Naive B cell (primary cell): Measurements from ENCODE around the gene TTLL8. TPM values are rescaled to one million over a fixed set of nuclear protein-coding genes. Genes with fewer than 3 reads are reported as not detected.
"Not testable (repeated sequence)": the region's sequence is repeated elsewhere in the genome, so short reads cannot be mapped to it uniquely, and the experiment has no call there.

ENCODE experiments used
- ATAC-seq, 2 donors: fragments of 150-1000 bp; cut with Tn5 transposase; 2 replicates each; pipeline ENCODE4 v1.10.0; 2021; ENCODE audit warnings: low read depth in 2 of 2, mild to moderate bottlenecking in 2 of 2, moderate library complexity in 2 of 2
- DNase-seq: peaks from one replicate; pipeline ENCODE4 v3.0.0; 2022
- H3K27ac Mint-ChIP-seq, 6 donors: one replicate each; pipeline ENCODE4 v1.8.0; 2020 to 2022; ENCODE audit warnings: mild to moderate bottlenecking in 6 of 6, mixed read lengths in 6 of 6, moderate library complexity in 5 of 6, inconsistent platforms in 2 of 6
- H3K27me3 Mint-ChIP-seq, 3 donors: one replicate each; pipeline ENCODE4 v1.8.0; 2021 to 2022; ENCODE audit warnings: mixed read lengths in 3 of 3, mild to moderate bottlenecking in 1 of 3
- H3K36me3 Mint-ChIP-seq, 2 donors: one replicate each; pipeline ENCODE4 v1.8.0; 2020 to 2022; ENCODE audit warnings: mixed read lengths in 2 of 2, inconsistent platforms in 1 of 2, mild to moderate bottlenecking in 1 of 2
- H3K4me1 Mint-ChIP-seq, 3 donors: one replicate each; pipeline ENCODE4 v1.8.0; 2020 to 2022; ENCODE audit warnings: mixed read lengths in 3 of 3, inconsistent platforms in 1 of 3, mild to moderate bottlenecking in 1 of 3, moderate library complexity in 1 of 3
- H3K4me3 Mint-ChIP-seq, 8 donors: one replicate each; pipeline ENCODE4 v1.8.0; 2020 to 2022; ENCODE audit warnings: mild to moderate bottlenecking in 8 of 8, mixed read lengths in 8 of 8, moderate library complexity in 8 of 8, inconsistent platforms in 2 of 8
- H3K9me3 Mint-ChIP-seq, 7 donors: one replicate each; pipeline ENCODE4 v1.8.0; 2020 to 2022; ENCODE audit warnings: mixed read lengths in 7 of 7, mild to moderate bottlenecking in 5 of 7, inconsistent platforms in 2 of 7, moderate library complexity in 1 of 7
- polyA plus RNA-seq, 6 donors: library from polyadenylated mRNA; unstranded; fragments of 300-500 nt; fragmentation: Illumina TruSeq; gene quantifications; one replicate each; pipeline ENCODE4 v1.2.3, GENCODE V29; 2021; ENCODE audit warnings: low read depth in 6 of 6

Gene TTLL8
- polyA plus RNA-seq, 6 donors from 2014 or later = not detected

- Mint-ChIP-seq H3K36me3 (peaks cover 0 to 9% of the 10 kb centered on the region in 2 donors), H3K4me1 (peaks cover 15 to 25% (median 25%) of the 10 kb centered on the region in 3 donors), H3K9me3 (peaks cover 5 to 18% (median 12%) of the 10 kb centered on the region in 7 donors), H3K27me3 (peaks cover 4 to 8% (median 7%) of the 10 kb centered on the region in 3 donors), H3K27ac (peak overlapping the region in 4 of 6 donors; percentile 77 to 95 (median 86)), H3K4me3 (peak overlapping the region in 5 of 8 donors; percentile 49 to 75 (median 50))
- ATAC-seq (no peak), DNase-seq (no peak)
Measured at GRCh38 chr22:49993649-49994360, 64.3 kb downstream of the TTLL8 start.

- peaks cover 0 to under 1% (median under 1%) of the 10 kb centered on the region in 3 donors for H3K27me3 Mint-ChIP-seq
- peak overlapping the region in 7 of 8 donors; percentile 42 to 75 (median 50) for H3K4me3 Mint-ChIP-seq
- H3K27ac Mint-ChIP-seq = peak overlapping the region in 5 of 6 donors; percentile 77 to 95 (median 89)
- DNase-seq = peak; percentile 60
- peak; percentile 97 to 98 for ATAC-seq
- H3K36me3 Mint-ChIP-seq = peaks cover 0 to 9% of the 10 kb centered on the region in 2 donors
- peaks cover 9 to 18% (median 18%) of the 10 kb centered on the region in 3 donors for H3K4me1 Mint-ChIP-seq
- H3K9me3 Mint-ChIP-seq = peaks cover 5 to 18% (median 13%) of the 10 kb centered on the region in 7 donors
Measured at GRCh38 chr22:49992921-49993648, 65.0 kb downstream of the TTLL8 start.

- peak overlapping the region in 1 of 6 donors; percentile 24 for H3K27ac Mint-ChIP-seq
- peaks cover 9 to 18% (median 18%) of the 10 kb centered on the region in 3 donors for H3K4me1 Mint-ChIP-seq
- H3K9me3 Mint-ChIP-seq = peaks cover 5 to 18% (median 13%) of the 10 kb centered on the region in 7 donors
- no peaks in the 10 kb centered on the region for H3K27me3 Mint-ChIP-seq
- ATAC-seq (no peak), DNase-seq (no peak)
- peaks cover 0 to 9% of the 10 kb centered on the region in 2 donors for H3K36me3 Mint-ChIP-seq
- no peak overlapping the region for H3K4me3 Mint-ChIP-seq
Measured at GRCh38 chr22:49991907-49992533, 66.1 kb downstream of the TTLL8 start.

- DNase-seq = no peak
- no peak for ATAC-seq
- peaks cover 0 to 9% of the 10 kb centered on the region in 2 donors for H3K36me3 Mint-ChIP-seq
- H3K9me3 Mint-ChIP-seq = peaks cover 6 to 26% (median 16%) of the 10 kb centered on the region in 7 donors
- H3K27ac Mint-ChIP-seq = peak overlapping the region in 2 of 6 donors; percentile 38 to 57
- H3K4me3 Mint-ChIP-seq = peak overlapping the region in 2 of 8 donors; percentile 5 to 13
- H3K27me3 Mint-ChIP-seq = no peaks in the 10 kb centered on the region
- H3K4me1 Mint-ChIP-seq = peaks cover 9 to 18% (median 18%) of the 10 kb centered on the region in 3 donors
Measured at GRCh38 chr22:49991167-49991566, 66.9 kb downstream of the TTLL8 start.

- Mint-ChIP-seq H3K9me3 (peaks cover 7 to 30% (median 20%) of the 10 kb centered on the region in 7 donors), H3K4me1 (peaks cover 9 to 18% (median 17%) of the 10 kb centered on the region in 3 donors)
- H3K27me3 Mint-ChIP-seq, H3K36me3 Mint-ChIP-seq, H3K27ac Mint-ChIP-seq, DNase-seq, H3K4me3 Mint-ChIP-seq, ATAC-seq: not testable (repeated sequence)
Measured at GRCh38 chr22:49989826-49990225, 68.3 kb downstream of the TTLL8 start.

- peaks cover 7 to 26% (median 16%) of the 10 kb centered on the region in 7 donors for H3K9me3 Mint-ChIP-seq
- DNase-seq (no peak), ATAC-seq (no peak)
- peaks cover 0 to 7% (median 4%) of the 10 kb centered on the region in 3 donors for H3K4me1 Mint-ChIP-seq
- no peak overlapping the region for H3K4me3 Mint-ChIP-seq
- peaks cover 0 to 4% (median 0%) of the 10 kb centered on the region in 3 donors for H3K27me3 Mint-ChIP-seq
- H3K36me3 Mint-ChIP-seq = peaks cover 0 to 8% of the 10 kb centered on the region in 2 donors
- no peak overlapping the region for H3K27ac Mint-ChIP-seq
Measured at GRCh38 chr22:49986325-49986724, 71.8 kb downstream of the TTLL8 start.

GRCh38 chr22:49983148-49984042, 74.7 kb downstream of the TTLL8 start:
- H3K9me3 Mint-ChIP-seq = peaks cover 4 to 26% (median 17%) of the 10 kb centered on the region in 7 donors
- H3K27ac Mint-ChIP-seq = no peak overlapping the region
- peaks cover 8 to 11% of the 10 kb centered on the region in 2 donors for H3K36me3 Mint-ChIP-seq
- DNase-seq = peak; percentile 57
- peak; percentile 90 for ATAC-seq
- H3K4me1 Mint-ChIP-seq = peaks cover 0 to 8% (median 7%) of the 10 kb centered on the region in 3 donors
- H3K27me3 Mint-ChIP-seq = peaks cover 0 to 4% (median 0%) of the 10 kb centered on the region in 3 donors
- H3K4me3 Mint-ChIP-seq = peak overlapping the region in 2 of 8 donors; percentile 53 to 58

- DNase-seq, H3K27me3 Mint-ChIP-seq, H3K4me1 Mint-ChIP-seq, H3K27ac Mint-ChIP-seq, H3K4me3 Mint-ChIP-seq, ATAC-seq: not testable (repeated sequence)
- Mint-ChIP-seq H3K36me3 (peaks cover 8 to 11% of the 10 kb centered on the region in 2 donors), H3K9me3 (peaks cover 4 to 26% (median 17%) of the 10 kb centered on the region in 7 donors)
Measured at GRCh38 chr22:49981799-49982198, 76.3 kb downstream of the TTLL8 start.

GRCh38 chr22:49979587-49980264, 78.4 kb downstream of the TTLL8 start:
- Mint-ChIP-seq H3K27ac (peak overlapping the region in 2 of 6 donors; percentile 3 to 88), H3K4me3 (peak overlapping the region in 1 of 8 donors; percentile 21), H3K4me1 (peaks cover 15 to 22% (median 20%) of the 10 kb centered on the region in 3 donors), H3K27me3 (peaks cover 0 to 4% (median 0%) of the 10 kb centered on the region in 3 donors), H3K36me3 (peaks cover 8 to 11% of the 10 kb centered on the region in 2 donors), H3K9me3 (peaks cover 2 to 15% (median 8%) of the 10 kb centered on the region in 7 donors)
- no peak for ATAC-seq
- no peak for DNase-seq

GRCh38 chr22:49977578-49977977, 80.5 kb downstream of the TTLL8 start:
- peaks cover 8 to 11% of the 10 kb centered on the region in 2 donors for H3K36me3 Mint-ChIP-seq
- H3K9me3 Mint-ChIP-seq = peaks cover 2 to 15% (median 8%) of the 10 kb centered on the region in 7 donors
- no peak overlapping the region for H3K4me3 Mint-ChIP-seq
- DNase-seq (no peak), ATAC-seq (no peak)
- peaks cover 15 to 17% (median 16%) of the 10 kb centered on the region in 3 donors for H3K4me1 Mint-ChIP-seq
- no peak overlapping the region for H3K27ac Mint-ChIP-seq
- H3K27me3 Mint-ChIP-seq = no peaks in the 10 kb centered on the region

GRCh38 chr22:49976439-49977175, 81.5 kb downstream of the TTLL8 start:
- H3K27ac Mint-ChIP-seq = peak overlapping the region; percentile 8 to 92 (median 74)
- ATAC-seq (peak; percentile 80 to 86), DNase-seq (peak; percentile 53)
- peaks cover 2 to 15% (median 7%) of the 10 kb centered on the region in 7 donors for H3K9me3 Mint-ChIP-seq
- peak overlapping the region in 7 of 8 donors; percentile 6 to 62 (median 26) for H3K4me3 Mint-ChIP-seq
- H3K27me3 Mint-ChIP-seq = no peaks in the 10 kb centered on the region
- peaks cover 15 to 17% (median 16%) of the 10 kb centered on the region in 3 donors for H3K4me1 Mint-ChIP-seq
- H3K36me3 Mint-ChIP-seq = peaks cover 8 to 11% of the 10 kb centered on the region in 2 donors
